Esophagus squamous epithelium (tissue), 5 donors: Measurements from ENCODE around the gene CIAO2A. TPM values are rescaled to one million over a fixed set of nuclear protein-coding genes. Genes with fewer than 3 reads are reported as not detected.

Source experiments
- DNase-seq: peaks from one replicate; lab custom pipeline; 2025; lab: John Stamatoyannopoulos, UW
- H3K27ac ChIP-seq, 4 donors: fragments of 200-600 bp; sonication (generic); one replicate each; pipeline ENCODE4 v1.5.1; 2016 to 2019; ENCODE audit warnings: mild to moderate bottlenecking in 1 of 4
- H3K27me3 ChIP-seq, 4 donors: fragments of 200-600 bp; sonication (generic); 1 replicate in 3 of 4; 2 replicates in 1 of 4; pipeline versions ENCODE4 v1.5.1 to v1.6.0; 2017 to 2021; ENCODE audit warnings: antibody characterized with exemption in 1 of 4
- H3K36me3 ChIP-seq, 3 donors: fragments of 200-600 bp; sonication (generic); one replicate each; pipeline ENCODE4 v1.5.1; 2016 to 2019
- H3K4me1 ChIP-seq, 3 donors: fragments of 200-600 bp; sonication (generic); one replicate each; pipeline ENCODE4 v1.5.1; 2017 to 2019
- H3K4me3 ChIP-seq, 4 donors: fragments of 200-600 bp; sonication (generic); 1 replicate in 3 of 4; 2 replicates in 1 of 4; pipeline ENCODE4 v1.5.1; 2016 to 2019; ENCODE audit warnings: mild to moderate bottlenecking in 2 of 4, moderate library complexity in 1 of 4
- H3K9me3 ChIP-seq, 3 donors: fragments of 200-600 bp; sonication (generic); one replicate each; pipeline ENCODE4 v1.5.1; 2016 to 2019
- CTCF ChIP-seq, 6 experiments: fragments of 450-650 bp in 4 of 6; fragments of 200-600 bp in 2 of 6; sonication (generic) in 2 of 6; IDR thresholded peaks; one replicate each; pipeline ENCODE4 v1.5.1; 2016 to 2019; ENCODE audit warnings: antibody characterized with exemption in 6 of 6, mild to moderate bottlenecking in 4 of 6, moderate library complexity in 4 of 6
- POLR2A ChIP-seq, 4 donors: fragments of 450-650 bp; IDR thresholded peaks; one replicate each; pipeline ENCODE4 v1.6.1; 2017; ENCODE audit warnings: antibody characterized with exemption in 4 of 4, mild to moderate bottlenecking in 4 of 4, moderate library complexity in 3 of 4
- WGBS, 2 donors: methylation state at CpG; one replicate each; pipeline ENCODE4 v1.1.5; 2018; 5-methylcytosine and 5-hydroxymethylcytosine counted together
- intact Hi-C: fragments of 100-400 bp; cut with DNase I; formaldehyde crosslinking; loops from one replicate; pipeline ENCODE4 v1.15.0; 2022
- total RNA-seq, 4 donors: library from RNA; depleted of rRNA; stranded (reverse); fragments of >200 nt; gene quantifications; one replicate each; pipeline ENCODE4 v1.1.0, GENCODE V29; 2016
- donor health status: DM: yes; HTN: yes; CAD: no.

CIAO2A gene
- total RNA-seq, 4 donors from 2014 or later = 36.6 to 76.6 (median 50.7) TPM

GRCh38 chr15:64035525-64035924 lies 58.1 kb downstream of the CIAO2A start:
- no peaks in the 10 kb centered on the region for H3K9me3 ChIP-seq
- no peaks in the 10 kb centered on the region for H3K27me3 ChIP-seq
- 80 to 83% methylated on average over 1 of the region's 1 CpG for WGBS, 2 donors
- DNase-seq = no peak
- intact Hi-C loops = no loop called here
- H3K36me3 ChIP-seq = peaks cover 0 to 15% (median 0%) of the 10 kb centered on the region in 3 donors
- TF ChIP-seq POLR2A (IDR thresholded peaks at IDR 0.05) (no peak), CTCF (IDR thresholded peaks at IDR 0.05) (no peak)
- no peaks in the 10 kb centered on the region for H3K4me1 ChIP-seq
- H3K27ac ChIP-seq = no peak overlapping the region
- no peak overlapping the region for H3K4me3 ChIP-seq

- intact Hi-C loops = no loop called here
- no peak overlapping the region for H3K4me3 ChIP-seq
- no peaks in the 10 kb centered on the region for H3K9me3 ChIP-seq
- DNase-seq = no peak
- no peak overlapping the region for H3K27ac ChIP-seq
- no peaks in the 10 kb centered on the region for H3K27me3 ChIP-seq
- H3K4me1 ChIP-seq = no peaks in the 10 kb centered on the region
- H3K36me3 ChIP-seq = peaks cover 0 to 15% (median 0%) of the 10 kb centered on the region in 3 donors
- WGBS, 2 donors = 46 to 52% methylated on average over 4 of the region's 4 CpGs
- TF ChIP-seq CTCF (IDR thresholded peaks at IDR 0.05) (no peak), POLR2A (IDR thresholded peaks at IDR 0.05) (no peak)
These were observed 59.1 kb downstream of the CIAO2A start for GRCh38 chr15:64034519-64034918.

- Histone ChIP-seq H3K27me3 (no peaks in the 10 kb centered on the region), H3K27ac (no peak overlapping the region), H3K36me3 (peaks cover 0 to 4% (median 0%) of the 10 kb centered on the region in 3 donors), H3K9me3 (no peaks in the 10 kb centered on the region), H3K4me3 (no peak overlapping the region), H3K4me1 (peaks cover 0 to 1% (median under 1%) of the 10 kb centered on the region in 3 donors)
- no peak for TF ChIP-seq POLR2A (IDR thresholded peaks at IDR 0.05)
- TF ChIP-seq CTCF (IDR thresholded peaks at IDR 0.05) = no peak
- 81 to 86% methylated on average over 5 of the region's 5 CpGs for WGBS, 2 donors
- no peak for DNase-seq
- intact Hi-C loops = no loop called here
These were observed 61.3 kb downstream of the CIAO2A start for GRCh38 chr15:64032329-64032728.

- H3K27ac ChIP-seq = no peak overlapping the region
- no peak for DNase-seq
- intact Hi-C loops = no loop called here
- no peaks in the 10 kb centered on the region for H3K27me3 ChIP-seq
- TF ChIP-seq CTCF (IDR thresholded peaks at IDR 0.05) (no peak), POLR2A (IDR thresholded peaks at IDR 0.05) (no peak)
- no peaks in the 10 kb centered on the region for H3K36me3 ChIP-seq
- no peak overlapping the region for H3K4me3 ChIP-seq
- WGBS, 2 donors = 86 to 100% methylated on average over 4 of the region's 4 CpGs
- H3K9me3 ChIP-seq = no peaks in the 10 kb centered on the region
- H3K4me1 ChIP-seq = peaks cover 0 to 7% (median 5%) of the 10 kb centered on the region in 3 donors
These were observed 63.5 kb downstream of the CIAO2A start for GRCh38 chr15:64030123-64030522.

GRCh38 chr15:64029633-64030032 lies 64.0 kb downstream of the CIAO2A start:
- peaks cover 0 to 7% (median 5%) of the 10 kb centered on the region in 3 donors for H3K4me1 ChIP-seq
- no peak overlapping the region for H3K4me3 ChIP-seq
- WGBS, 2 donors = 80 to 97% methylated on average over 1 to 4 of the region's 4 CpGs
- H3K27ac ChIP-seq = no peak overlapping the region
- TF ChIP-seq POLR2A (IDR thresholded peaks at IDR 0.05) (no peak), CTCF (IDR thresholded peaks at IDR 0.05) (no peak)
- H3K27me3 ChIP-seq = no peaks in the 10 kb centered on the region
- H3K36me3 ChIP-seq = no peaks in the 10 kb centered on the region
- intact Hi-C loops = no loop called here
- no peak for DNase-seq
- no peaks in the 10 kb centered on the region for H3K9me3 ChIP-seq
